ENCODE data around the gene EXOC3L4.
"Not testable (repeated sequence)": the region's sequence is repeated elsewhere in the genome, so short reads cannot be mapped to it uniquely, and the experiment has no call there.

Gene EXOC3L4

GRCh38 chr14:103144085-103144484 is 49.6 kb downstream of the EXOC3L4 start:
- TF ChIP-seq, protein P1, sequence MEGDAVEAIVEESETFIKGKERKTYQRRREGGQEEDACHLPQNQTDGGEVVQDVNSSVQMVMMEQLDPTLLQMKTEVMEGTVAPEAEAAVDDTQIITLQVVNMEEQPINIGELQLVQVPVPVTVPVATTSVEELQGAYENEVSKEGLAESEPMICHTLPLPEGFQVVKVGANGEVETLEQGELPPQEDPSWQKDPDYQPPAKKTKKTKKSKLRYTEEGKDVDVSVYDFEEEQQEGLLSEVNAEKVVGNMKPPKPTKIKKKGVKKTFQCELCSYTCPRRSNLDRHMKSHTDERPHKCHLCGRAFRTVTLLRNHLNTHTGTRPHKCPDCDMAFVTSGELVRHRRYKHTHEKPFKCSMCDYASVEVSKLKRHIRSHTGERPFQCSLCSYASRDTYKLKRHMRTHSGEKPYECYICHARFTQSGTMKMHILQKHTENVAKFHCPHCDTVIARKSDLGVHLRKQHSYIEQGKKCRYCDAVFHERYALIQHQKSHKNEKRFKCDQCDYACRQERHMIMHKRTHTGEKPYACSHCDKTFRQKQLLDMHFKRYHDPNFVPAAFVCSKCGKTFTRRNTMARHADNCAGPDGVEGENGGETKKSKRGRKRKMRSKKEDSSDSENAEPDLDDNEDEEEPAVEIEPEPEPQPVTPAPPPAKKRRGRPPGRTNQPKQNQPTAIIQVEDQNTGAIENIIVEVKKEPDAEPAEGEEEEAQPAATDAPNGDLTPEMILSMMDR (IDR thresholded peaks at IDR 0.05; ENCODE audit: insufficient read depth, low read depth, low read length, missing control alignments) = no peak
- DNase-seq (ENCODE audit: low read depth) = no peak
- H3K4me3 ChIP-seq (ENCODE audit: low read depth, low read length) = no peak overlapping the region

- DNase-seq (ENCODE audit: low read depth) = no peak
- no peak overlapping the region for H3K4me3 ChIP-seq (ENCODE audit: low read depth, low read length)
- TF ChIP-seq, protein P1 (IDR thresholded peaks at IDR 0.05; ENCODE audit: insufficient read depth, low read depth, low read length, missing control alignments) = no peak
Measured at GRCh38 chr14:103146141-103146709, 51.7 kb downstream of the EXOC3L4 start.

DNA sequence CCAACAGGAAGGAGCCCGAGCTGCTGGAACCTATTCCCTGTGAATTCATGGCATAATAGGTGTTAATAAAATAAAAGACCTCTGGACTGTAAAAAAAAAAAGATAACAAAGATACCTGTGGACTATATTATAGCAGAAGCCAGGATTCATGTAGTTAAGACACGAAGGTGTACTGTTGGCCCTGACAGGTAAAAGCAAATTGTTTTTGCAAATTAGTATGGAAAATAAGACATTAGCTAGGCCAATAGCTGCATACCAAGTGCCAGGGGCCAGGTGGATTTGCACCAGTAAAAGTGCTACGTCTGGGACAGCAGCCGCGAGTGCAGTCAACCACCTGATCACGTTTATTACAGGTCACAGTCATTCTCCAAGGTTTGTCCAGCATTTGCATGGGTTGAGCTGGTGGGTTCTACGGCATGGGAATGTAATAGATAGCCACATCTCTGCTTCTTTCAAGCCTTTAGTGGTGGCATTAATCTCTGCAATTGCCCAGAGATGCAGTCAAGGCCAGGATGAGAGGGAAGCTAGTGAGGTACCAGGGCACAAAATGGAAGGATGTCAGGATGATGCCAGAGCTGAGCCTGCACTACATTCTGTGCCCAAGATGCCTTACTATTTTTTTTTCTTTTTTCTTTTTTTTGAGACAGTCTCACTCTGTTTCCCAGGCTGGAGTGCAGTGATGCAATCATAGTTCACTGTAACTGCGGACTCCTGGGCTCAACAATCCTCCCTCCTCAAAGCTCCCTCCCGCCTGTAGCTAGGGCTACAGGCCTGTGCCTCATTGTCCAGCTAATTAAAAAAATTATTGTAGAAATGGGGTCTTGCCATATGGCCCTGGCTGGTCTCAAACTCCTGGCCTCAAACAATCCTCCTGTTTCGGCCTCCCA is 55.1 kb downstream of the EXOC3L4 start:
- no peak for DNase-seq (ENCODE audit: low read depth)
- TF ChIP-seq, protein P1 (IDR thresholded peaks at IDR 0.05; ENCODE audit: insufficient read depth, low read depth, low read length, missing control alignments) = no peak
- H3K4me3 ChIP-seq (ENCODE audit: low read depth, low read length) = no peak overlapping the region

- peak; percentile 19 for DNase-seq (ENCODE audit: low read depth)
- H3K4me3 ChIP-seq (ENCODE audit: low read depth, low read length) = no peak overlapping the region
- TF ChIP-seq, protein P1 (IDR thresholded peaks at IDR 0.05; ENCODE audit: insufficient read depth, low read depth, low read length, missing control alignments) = no peak
Measured at GRCh38 chr14:103151270-103151945, 56.9 kb downstream of the EXOC3L4 start.

GRCh38 chr14:103155010-103155409 is 60.5 kb downstream of the EXOC3L4 start:
- DNase-seq (ENCODE audit: low read depth) = peak; percentile 21
- H3K4me3 ChIP-seq (ENCODE audit: low read depth, low read length) = no peak overlapping the region
- TF ChIP-seq, protein P1 (IDR thresholded peaks at IDR 0.05; ENCODE audit: insufficient read depth, low read depth, low read length, missing control alignments) = no peak

DNA sequence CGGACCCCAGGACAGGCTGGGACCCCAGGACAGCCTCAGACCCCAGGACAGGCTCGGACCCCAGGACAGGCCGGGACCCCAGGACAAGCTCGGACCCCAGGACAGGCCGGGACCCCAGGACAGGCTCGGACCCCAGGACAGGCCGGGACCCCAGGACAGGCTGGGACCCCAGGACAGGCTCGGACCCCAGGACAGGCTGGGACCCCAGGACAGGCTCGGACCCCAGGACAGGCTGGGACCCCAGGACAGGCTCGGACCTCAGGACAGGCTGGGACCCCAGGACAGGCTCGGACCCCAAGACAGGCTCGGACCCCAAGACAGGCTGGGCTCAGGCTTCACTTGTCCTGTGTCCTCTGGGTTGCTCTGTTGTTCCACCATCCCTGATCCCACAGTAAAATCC is 60.9 kb downstream of the EXOC3L4 start:
- H3K4me3 ChIP-seq (ENCODE audit: low read depth, low read length); DNase-seq (ENCODE audit: low read depth): not testable (repeated sequence)

DNA sequence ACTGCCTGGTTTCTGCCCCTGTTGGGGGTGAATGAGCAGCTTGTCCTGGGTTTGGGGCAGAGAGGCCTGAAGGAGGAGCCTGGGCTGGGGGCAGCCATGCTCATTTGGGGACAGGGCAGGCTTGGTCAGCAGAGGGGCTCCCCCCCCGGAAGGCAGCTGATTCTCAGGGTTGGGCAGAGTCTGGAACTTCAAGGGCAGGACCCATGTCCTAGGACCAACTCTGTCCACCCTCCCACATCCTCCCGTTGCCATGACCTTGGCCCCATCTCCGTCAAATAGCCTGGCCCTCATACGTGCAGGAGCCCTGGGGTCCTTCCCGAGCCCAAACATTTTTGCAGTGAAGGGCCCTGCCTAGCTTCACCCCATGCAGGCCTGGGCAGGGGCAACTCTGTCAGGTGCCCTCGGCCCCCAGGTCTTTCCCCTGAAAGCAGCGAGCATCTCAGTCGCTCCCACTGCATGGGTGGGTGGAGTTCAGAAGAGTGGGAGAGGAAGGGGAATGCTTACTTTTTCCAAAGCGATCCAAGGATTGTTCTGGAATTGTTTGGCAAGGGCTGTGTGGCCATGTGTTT is 61.4 kb downstream of the EXOC3L4 start:
- DNase-seq (ENCODE audit: low read depth) = no peak
- H3K4me3 ChIP-seq (ENCODE audit: low read depth, low read length) = no peak overlapping the region
- TF ChIP-seq, protein P1 (IDR thresholded peaks at IDR 0.05; ENCODE audit: insufficient read depth, low read depth, low read length, missing control alignments) = no peak
